ENCODE data around the gene CRTC3.

- TF ChIP-seq EZH2 (IDR thresholded peaks at IDR 0.05; ENCODE audit: insufficient read depth, low read length) (no peak), CTCF (IDR thresholded peaks at IDR 0.05; ENCODE audit: insufficient read depth, low read depth, low read length) (no peak)
Measured at GRCh38 chr15:90529371-90530249, at the start of gene CRTC3.
